ENCODE data around the gene CARD6.

CARD6 gene

DNA sequence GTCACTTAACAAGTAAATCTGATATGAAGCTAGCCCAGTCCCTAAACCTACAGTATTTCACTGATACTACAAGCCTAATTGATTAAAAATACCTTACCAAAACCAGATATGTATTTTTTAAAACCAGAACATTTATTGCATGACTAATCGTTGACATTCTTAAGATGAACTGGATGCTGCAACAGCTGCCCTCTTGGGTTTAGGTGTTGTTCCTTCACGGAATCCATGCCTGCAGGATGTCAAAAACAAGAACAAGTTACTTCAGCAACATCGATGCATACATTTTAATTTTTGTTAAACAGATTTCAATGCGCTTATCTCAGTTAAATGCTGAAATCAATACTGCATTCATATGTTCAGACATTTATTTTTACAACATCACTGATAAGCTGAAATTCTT lies 8.8 kb upstream of the CARD6 start:
- peaks cover 62 to 74% (median 69%) of the 10 kb centered on the region in 11 experiments for H4K20me1 ChIP-seq
- H3K4me2 ChIP-seq, result peak overlapping the region; percentile 84 to 100 (median 97); a peak in 21 of 22 replicates
- peaks cover 33 to 62% (median 42%) of the 10 kb centered on the region in 10 experiments for H3K4me1 ChIP-seq
- H3K36me3 ChIP-seq, result peaks cover 69 to 74% (median 71%) of the 10 kb centered on the region in 11 experiments
- no peak overlapping the region; a peak in 3 of 22 replicates for H3K27ac ChIP-seq
- TF ChIP-seq Cebpa-rat (IDR thresholded peaks at IDR 0.05), result no peak
- H3K4me3 ChIP-seq, result peak overlapping the region in 9 of 10 experiments; percentile 81 to 97 (median 90); a peak in 15 of 20 replicates
- H3K9me3 ChIP-seq (replicated peaks in 1 of 11), result peaks cover 0 to 8% (median 6%) of the 10 kb centered on the region in 11 experiments; a peak in 6 of 22 replicates
- peak overlapping the region in 9 of 11 experiments; percentile 9 to 98 (median 98); a peak in 12 of 22 replicates for H3K9ac ChIP-seq
- no peaks in the 10 kb centered on the region for H3K27me3 ChIP-seq

- TF ChIP-seq Cebpa-rat (IDR thresholded peaks at IDR 0.05), result no peak
- H4K20me1 ChIP-seq, result peaks cover 48 to 59% (median 55%) of the 10 kb centered on the region in 11 experiments
Observed at GRCh38 chr5:40833712-40834229, 7.4 kb upstream of the CARD6 start.

GRCh38 chr5:40834391-40834848 lies 6.7 kb upstream of the CARD6 start:
- Histone ChIP-seq H4K20me1 (peaks cover 41 to 53% (median 49%) of the 10 kb centered on the region in 11 experiments), H3K4me3 (peak overlapping the region; percentile 81 to 97 (median 89)), H3K36me3 (peaks cover 48 to 53% (median 51%) of the 10 kb centered on the region in 11 experiments)

More at GRCh38 chr5:40833712-40834229, 7.4 kb upstream of the CARD6 start:
- peak overlapping the region; percentile 88 to 99 (median 97); a peak in 21 of 22 replicates for H3K27ac ChIP-seq
- H3K4me2 ChIP-seq, result peak overlapping the region; percentile 84 to 100 (median 97)
- H3K4me3 ChIP-seq, result peak overlapping the region; percentile 81 to 97 (median 89)
- peaks cover 33 to 63% (median 42%) of the 10 kb centered on the region in 10 experiments for H3K4me1 ChIP-seq
- H3K9me3 ChIP-seq (replicated peaks in 1 of 11), result peaks cover 0 to 8% (median 6%) of the 10 kb centered on the region in 11 experiments; a peak in 6 of 22 replicates
- H3K36me3 ChIP-seq, result peaks cover 55 to 59% (median 57%) of the 10 kb centered on the region in 11 experiments
- peak overlapping the region; percentile 94 to 98 (median 97) for H3K9ac ChIP-seq
- H3K27me3 ChIP-seq, result no peaks in the 10 kb centered on the region

DNA sequence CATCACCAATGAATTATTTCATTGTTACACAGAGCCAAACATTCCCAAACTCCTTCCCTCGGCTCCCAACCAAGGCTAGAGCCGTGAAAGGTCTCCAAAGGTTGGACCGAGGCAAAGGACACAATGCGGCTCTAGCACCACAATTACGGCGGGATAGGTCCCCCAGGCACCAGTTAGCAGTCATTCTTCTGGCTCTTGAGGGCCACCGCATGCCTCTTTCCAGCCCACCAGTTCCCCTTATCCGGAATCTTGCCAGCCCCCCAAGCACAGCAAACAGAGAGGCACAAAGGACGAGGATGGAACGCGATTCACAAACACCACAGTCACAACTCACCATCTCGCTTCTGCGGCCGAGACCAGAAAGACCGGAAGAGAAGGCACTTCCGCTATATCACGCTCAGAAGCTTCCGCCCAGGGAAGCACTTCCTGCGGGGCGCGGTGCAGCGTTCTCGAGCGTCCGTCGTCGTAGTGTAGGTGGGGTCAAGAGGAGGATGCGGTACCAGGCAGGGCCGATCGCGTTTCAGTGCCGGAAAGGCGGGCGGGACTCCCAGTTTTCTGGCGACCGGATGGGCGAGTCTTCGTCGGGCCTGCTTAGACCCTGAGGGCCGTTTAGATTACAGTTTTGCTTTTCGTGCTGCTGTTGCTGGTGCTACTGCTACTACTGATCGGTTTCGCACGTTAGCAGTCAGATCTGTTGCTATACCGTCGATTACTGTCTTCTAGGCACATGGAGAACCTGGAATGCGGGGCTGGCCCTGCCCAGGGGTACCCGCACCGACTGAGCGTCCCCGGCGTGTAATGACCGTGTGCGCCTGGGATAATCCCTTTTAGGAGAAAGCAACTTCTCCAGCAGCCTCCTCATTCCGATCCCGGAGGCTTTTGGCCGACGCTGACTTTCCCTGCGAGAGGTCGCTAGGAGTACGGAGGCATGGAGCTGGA lies 6.0 kb upstream of the CARD6 start, which contains the start of gene RPL37:
TSS of gene RPL37 (minus strand) at position 374 of the 939 bp plus-strand sequence. CDS start at position 337, 37 bp downstream.
- TF ChIP-seq Cebpa-rat (IDR thresholded peaks at IDR 0.05), result no peak
- Histone ChIP-seq H3K27ac (peak within 1 kb of the TSS; percentile 88 to 99 (median 97)), H4K20me1 (peaks cover 34 to 46% (median 42%) of the 10 kb centered on the region in 11 experiments), H3K4me3 (peak within 1 kb of the TSS; percentile 81 to 97 (median 89)), H3K4me2 (peak within 1 kb of the TSS; percentile 84 to 100 (median 97)), H3K9me3 (replicated peaks in 1 of 11) (peaks cover 0 to 8% (median 6%) of the 10 kb centered on the region in 11 experiments; a peak in 6 of 22 replicates), H3K9ac (peak within 1 kb of the TSS; percentile 94 to 98 (median 97)), H3K27me3 (no peaks in the 10 kb centered on the region), H3K36me3 (peaks cover 41 to 46% (median 44%) of the 10 kb centered on the region in 11 experiments), H3K4me1 (peaks cover 33 to 53% (median 41%) of the 10 kb centered on the region in 10 experiments)

More at GRCh38 chr5:40834391-40834848, 6.7 kb upstream of the CARD6 start:
- Histone ChIP-seq H3K27ac (peak overlapping the region; percentile 88 to 99 (median 97)), H3K4me1 (peaks cover 33 to 57% (median 42%) of the 10 kb centered on the region in 10 experiments), H3K27me3 (no peaks in the 10 kb centered on the region), H3K9me3 (replicated peaks in 1 of 11) (peaks cover 0 to 8% (median 6%) of the 10 kb centered on the region in 11 experiments; a peak in 6 of 22 replicates), H3K9ac (peak overlapping the region; percentile 94 to 98 (median 97)), H3K4me2 (peak overlapping the region; percentile 84 to 100 (median 97))
- no peak for TF ChIP-seq Cebpa-rat (IDR thresholded peaks at IDR 0.05)

DNA sequence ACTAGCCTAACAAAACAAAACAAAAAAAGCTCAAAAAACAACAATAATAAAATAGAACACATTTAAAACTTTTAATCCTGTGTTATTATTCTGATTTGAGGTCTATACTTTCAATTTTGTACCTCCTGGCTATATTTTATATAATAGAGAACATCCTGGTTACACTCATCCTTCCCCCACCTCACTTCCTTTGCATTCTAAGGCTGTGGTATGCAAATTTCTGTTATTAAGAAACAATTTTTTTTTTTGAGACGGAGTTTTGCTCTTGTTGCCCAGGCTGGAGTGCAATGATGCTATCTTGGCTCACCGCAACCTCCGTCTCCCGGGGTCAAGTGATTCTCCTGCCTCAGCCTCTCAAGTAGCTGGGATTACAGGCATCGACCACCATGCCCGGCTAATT lies 3.1 kb upstream of the CARD6 start:
- H3K4me2 ChIP-seq, result peak overlapping the region in 2 of 11 experiments; percentile 23 to 32; a peak in 1 of 22 replicates

DNA sequence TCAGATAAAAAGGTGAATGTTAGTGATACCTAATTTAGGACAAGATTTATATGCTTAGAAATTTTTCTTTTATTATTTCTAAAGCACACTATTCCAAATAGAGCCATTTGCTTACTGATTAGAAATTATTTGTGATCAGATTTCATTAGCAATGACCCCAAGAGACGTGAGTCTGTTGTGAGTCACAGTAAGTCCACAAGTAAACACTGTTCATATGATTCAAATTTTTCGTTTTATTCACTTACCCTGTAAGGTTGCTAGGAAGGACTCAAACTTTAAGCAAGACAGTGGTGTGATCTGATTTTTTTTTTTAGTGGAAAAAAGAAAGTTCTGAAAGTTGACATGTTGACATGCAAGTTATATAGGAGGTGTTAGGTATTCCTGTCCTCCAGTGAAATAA lies 1.2 kb downstream of the CARD6 start:
- Histone ChIP-seq H3K9ac (peak overlapping the region in 4 of 11 experiments; percentile 83 to 95 (median 90); a peak in 7 of 22 replicates), H4K20me1 (no peaks in the 10 kb centered on the region; a peak in 1 of 22 replicates), H3K4me1 (peaks cover 0 to 53% (median 12%) of the 10 kb centered on the region in 10 experiments; a peak in 17 of 20 replicates), H3K27me3 (peaks cover 0 to 22% (median 9%) of the 10 kb centered on the region in 11 experiments; a peak in 9 of 22 replicates), H3K4me2 (peak overlapping the region in 7 of 11 experiments; percentile 12 to 96 (median 78); a peak in 11 of 22 replicates), H3K36me3 (peaks cover 0 to 37% (median 0%) of the 10 kb centered on the region in 11 experiments; a peak in 6 of 22 replicates), H3K4me3 (peak overlapping the region in 4 of 10 experiments; percentile 55 to 69 (median 62); a peak in 8 of 20 replicates), H3K27ac (peak overlapping the region in 2 of 11 experiments; percentile 94 to 95; a peak in 5 of 22 replicates), H3K9me3 (replicated peaks in 1 of 11) (no peaks in the 10 kb centered on the region)
- no peak for TF ChIP-seq Cebpa-rat (IDR thresholded peaks at IDR 0.05)

More for the DNA sequence above, 3.1 kb upstream of the CARD6 start:
- H4K20me1 ChIP-seq, result peaks cover 4 to 16% (median 12%) of the 10 kb centered on the region in 11 experiments
- peaks cover 12 to 16% (median 14%) of the 10 kb centered on the region in 11 experiments for H3K36me3 ChIP-seq
- 0 out of 22 replicates have a peak overlapping the region, but pooled peaks of 1 of the 11 experiments have one; percentile 27 for H3K27ac ChIP-seq
- peaks cover 0 to 8% (median 6%) of the 10 kb centered on the region in 11 experiments; a peak in 6 of 22 replicates for H3K9me3 ChIP-seq (replicated peaks in 1 of 11)
- TF ChIP-seq Cebpa-rat (IDR thresholded peaks at IDR 0.05), result no peak
- H3K27me3 ChIP-seq, result peaks cover 0 to 22% (median 9%) of the 10 kb centered on the region in 11 experiments; a peak in 9 of 22 replicates
- H3K4me3 ChIP-seq, result no peak overlapping the region
- peaks cover 15 to 39% (median 27%) of the 10 kb centered on the region in 10 experiments for H3K4me1 ChIP-seq
- H3K9ac ChIP-seq, result no peak overlapping the region

DNA sequence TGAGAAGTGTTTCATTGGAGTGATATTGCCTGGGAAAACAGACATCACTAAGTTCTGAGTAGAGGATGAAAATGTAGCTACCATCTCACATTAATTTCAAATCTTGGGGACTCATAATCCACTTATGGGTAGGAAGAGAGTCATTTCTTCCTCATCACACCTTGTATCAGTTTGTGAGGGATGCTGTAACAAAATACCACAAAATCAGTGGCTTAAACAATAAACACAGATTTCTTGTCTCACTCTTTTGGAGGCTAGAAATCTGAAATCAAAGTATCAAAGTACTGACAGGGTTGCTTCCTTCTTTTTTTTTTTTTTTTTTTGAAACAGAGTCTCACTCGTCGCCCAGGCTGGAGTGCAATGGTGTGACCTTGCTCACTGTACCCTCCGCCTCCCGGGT lies 3.4 kb downstream of the CARD6 start:
- TF ChIP-seq Cebpa-rat (IDR thresholded peaks at IDR 0.05), result no peak
- no peak overlapping the region for H3K4me3 ChIP-seq
- no peaks in the 10 kb centered on the region for H3K9me3 ChIP-seq (replicated peaks in 1 of 11)
- peaks cover 0 to 22% (median 9%) of the 10 kb centered on the region in 11 experiments; a peak in 9 of 22 replicates for H3K27me3 ChIP-seq
- H3K4me2 ChIP-seq, result peak overlapping the region in 3 of 11 experiments; percentile 78 to 96 (median 85); a peak in 5 of 22 replicates
- H3K36me3 ChIP-seq, result peaks cover 0 to 47% (median 0%) of the 10 kb centered on the region in 11 experiments; a peak in 7 of 22 replicates
- no peak overlapping the region for H3K27ac ChIP-seq
- H3K4me1 ChIP-seq, result peaks cover 0 to 58% (median 10%) of the 10 kb centered on the region in 10 experiments; a peak in 17 of 20 replicates
- H3K9ac ChIP-seq, result no peak overlapping the region
- H4K20me1 ChIP-seq, result no peaks in the 10 kb centered on the region; a peak in 1 of 22 replicates

Measured in BLaER1 treated with 17β-estradiol and CSF1 and Interleukin-3, amounts not matched to agents 10 nM and 100 nM (cell line).